Astrocyte of the hippocampus (primary cell): ENCODE measurements around the gene TMEM54.

ENCODE experiments used
- DNase-seq: peaks from one replicate; pipeline ENCODE4 v3.0.0; 2011; ENCODE audit warnings: low read depth, low spot score

TMEM54 gene

GRCh38 chr1:32864375-32865019, 36.7 kb downstream of the TMEM54 start:
- DNase-seq, result no peak

DNA sequence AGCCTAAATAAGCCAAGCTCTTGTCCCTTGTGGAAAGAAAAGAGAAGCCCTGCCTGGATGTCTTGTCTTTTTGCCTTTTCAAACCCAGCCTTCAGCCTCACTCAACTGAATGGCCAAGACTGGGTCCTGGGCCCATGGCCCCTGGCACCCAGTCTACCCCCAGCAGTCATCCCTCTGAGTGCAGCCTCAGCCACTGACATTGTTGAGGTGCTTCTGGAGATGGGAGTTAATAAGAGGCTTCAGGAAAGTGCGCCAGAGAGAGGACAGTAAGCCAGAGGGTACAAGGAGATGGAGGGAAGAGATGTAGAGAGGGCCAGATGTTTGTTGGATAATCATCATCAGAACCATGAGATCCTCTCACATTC, 37.3 kb downstream of the TMEM54 start:
- DNase-seq, result no peak

DNA sequence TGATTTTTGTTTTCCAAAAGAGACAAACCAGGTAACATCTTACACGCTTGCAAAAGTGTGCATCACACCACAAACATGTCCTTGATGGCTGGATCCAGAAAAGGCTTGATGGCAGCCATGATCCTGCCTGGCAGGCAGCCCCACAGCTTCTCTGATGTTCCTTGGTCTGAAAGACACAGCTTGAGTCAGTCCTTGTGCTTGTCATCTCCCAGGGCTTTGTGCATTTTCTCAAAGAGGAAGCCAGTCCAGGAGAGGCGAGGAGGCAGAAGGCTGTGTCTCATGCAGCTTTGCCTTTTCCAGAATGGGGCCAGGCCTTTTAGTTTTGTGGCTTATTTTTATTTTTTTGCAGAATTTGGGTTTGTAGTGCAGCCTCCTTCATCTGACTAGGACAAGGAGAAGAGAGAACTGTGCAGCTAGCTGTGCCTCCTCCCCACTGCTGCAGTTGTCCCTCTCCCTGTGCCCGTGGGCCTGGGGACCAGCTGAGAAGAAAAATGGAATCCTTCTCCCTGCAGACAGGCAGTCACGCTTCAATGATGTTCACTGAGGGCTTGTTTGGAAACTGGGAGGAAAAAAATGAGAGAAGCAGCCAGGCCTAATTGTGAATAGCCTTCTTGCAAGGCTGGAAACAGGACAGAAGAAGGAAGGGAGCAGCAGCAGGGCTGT, 37.8 kb downstream of the TMEM54 start:
- no peak for DNase-seq

- DNase-seq, result no peak
These were observed 39.1 kb downstream of the TMEM54 start for GRCh38 chr1:32861904-32862695.

DNA sequence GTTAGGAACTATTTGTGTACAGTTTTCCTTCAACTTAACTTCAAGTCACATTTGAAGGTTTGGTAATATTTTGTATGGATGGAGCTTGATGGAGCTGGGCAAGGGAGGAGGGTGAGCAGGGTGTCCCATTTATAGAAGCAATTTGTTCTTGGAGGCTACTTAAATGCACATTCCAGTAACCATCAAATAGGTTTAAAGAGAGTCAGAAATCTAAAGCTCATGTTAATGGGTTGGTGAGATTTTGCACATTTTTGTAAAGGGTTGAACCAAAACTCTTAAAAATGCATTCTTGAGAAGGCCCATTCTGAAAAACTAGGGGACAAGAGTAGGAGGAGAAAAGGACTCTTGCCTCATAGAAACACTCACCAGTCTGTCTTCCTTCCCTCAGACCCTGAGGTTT, 40.6 kb downstream of the TMEM54 start:
- no peak for DNase-seq

DNA sequence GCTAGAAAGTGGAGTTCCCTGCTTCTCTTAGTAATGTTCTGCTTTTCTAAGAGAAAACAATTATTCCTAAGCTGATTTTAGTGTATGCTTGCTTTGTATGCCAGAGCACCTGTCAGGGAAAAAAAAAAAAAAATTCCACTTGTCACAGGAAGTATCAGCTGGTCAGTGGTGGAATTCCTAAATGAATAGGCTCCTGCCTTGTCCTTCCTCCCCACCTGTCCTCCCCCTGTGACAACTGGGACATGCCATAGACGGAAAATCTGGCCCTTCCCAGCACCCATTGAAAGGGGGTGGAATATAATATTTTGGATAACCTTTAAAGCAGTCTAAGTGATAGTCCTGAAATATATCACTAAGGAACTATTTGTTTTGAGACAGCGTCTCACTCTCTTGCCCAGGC, 41.3 kb downstream of the TMEM54 start:
- no peak for DNase-seq

GRCh38 chr1:32858791-32859190, 42.4 kb downstream of the TMEM54 start:
- DNase-seq, result no peak

GRCh38 chr1:32858136-32858535, 43.1 kb downstream of the TMEM54 start:
- DNase-seq, result no peak

DNA sequence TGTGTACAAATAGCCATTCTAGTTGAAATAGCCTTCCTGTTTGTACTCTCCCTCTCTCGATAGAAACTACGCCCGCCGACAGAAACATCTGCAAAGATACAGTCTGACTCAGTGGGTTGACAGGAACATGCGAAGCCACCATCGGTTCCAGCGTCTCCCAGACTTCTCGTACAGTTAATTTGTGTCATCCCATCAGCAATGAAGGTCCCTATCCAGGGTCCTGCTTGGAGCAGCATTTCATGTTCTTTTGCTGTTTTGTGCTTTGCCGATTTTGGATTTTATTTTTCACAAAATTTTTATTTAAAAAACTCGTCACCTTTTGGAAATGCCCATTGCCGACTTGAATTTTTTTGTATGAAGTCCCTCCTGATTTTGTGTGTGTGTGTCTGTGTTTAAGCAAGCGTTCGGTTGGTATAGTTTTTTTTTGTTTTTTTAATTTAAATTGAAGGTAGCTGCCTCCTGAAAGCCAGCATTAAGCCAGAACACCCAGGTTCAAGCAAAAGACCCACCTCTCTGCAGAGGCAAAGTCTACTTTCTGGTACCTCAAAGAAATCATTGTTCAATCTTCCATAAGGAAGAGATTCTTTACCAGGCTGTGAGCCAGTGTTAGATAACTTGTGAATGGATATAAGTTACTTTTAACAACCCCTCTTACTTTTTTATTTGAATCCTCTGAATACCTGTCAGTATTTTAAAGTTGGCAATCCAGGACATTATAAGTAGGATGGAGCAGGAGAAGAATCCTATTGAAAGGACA, 45.1 kb downstream of the TMEM54 start:
- DNase-seq, result no peak

DNA sequence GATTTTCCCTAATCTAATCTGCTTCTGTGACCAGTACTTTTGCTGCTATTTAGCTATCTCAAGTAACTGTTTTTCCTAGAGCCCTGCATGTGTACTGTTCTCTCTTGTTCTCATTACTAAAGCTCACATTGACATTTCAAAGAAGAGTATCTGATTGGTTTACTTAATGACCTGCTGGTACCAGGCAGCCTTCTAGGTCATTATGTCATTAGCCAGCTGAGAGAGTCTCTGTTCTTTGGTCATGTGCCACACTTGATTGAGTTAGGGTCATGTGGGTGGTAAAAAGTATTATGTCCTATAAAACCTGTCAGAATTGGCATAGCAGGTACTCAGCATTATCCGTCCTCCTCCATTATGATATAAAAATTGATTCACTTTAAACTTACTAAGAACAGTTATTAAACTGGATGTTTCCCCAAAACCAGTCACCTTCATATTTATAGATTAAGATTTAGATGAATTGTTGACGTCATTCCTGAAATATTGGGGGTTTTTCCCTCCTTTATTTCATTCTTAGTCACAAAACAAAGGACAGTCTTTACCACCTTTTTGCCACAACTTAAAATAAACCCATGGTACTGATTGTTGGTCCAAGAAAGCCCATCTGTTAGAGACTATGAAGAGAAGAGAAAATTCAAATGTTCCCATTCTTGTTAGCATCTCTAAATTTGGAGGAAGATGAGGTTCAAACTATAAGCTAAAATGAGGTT, 52.7 kb downstream of the TMEM54 start:
- DNase-seq, result no peak
